ENCODE results near the gene INPP5A.

DNA sequence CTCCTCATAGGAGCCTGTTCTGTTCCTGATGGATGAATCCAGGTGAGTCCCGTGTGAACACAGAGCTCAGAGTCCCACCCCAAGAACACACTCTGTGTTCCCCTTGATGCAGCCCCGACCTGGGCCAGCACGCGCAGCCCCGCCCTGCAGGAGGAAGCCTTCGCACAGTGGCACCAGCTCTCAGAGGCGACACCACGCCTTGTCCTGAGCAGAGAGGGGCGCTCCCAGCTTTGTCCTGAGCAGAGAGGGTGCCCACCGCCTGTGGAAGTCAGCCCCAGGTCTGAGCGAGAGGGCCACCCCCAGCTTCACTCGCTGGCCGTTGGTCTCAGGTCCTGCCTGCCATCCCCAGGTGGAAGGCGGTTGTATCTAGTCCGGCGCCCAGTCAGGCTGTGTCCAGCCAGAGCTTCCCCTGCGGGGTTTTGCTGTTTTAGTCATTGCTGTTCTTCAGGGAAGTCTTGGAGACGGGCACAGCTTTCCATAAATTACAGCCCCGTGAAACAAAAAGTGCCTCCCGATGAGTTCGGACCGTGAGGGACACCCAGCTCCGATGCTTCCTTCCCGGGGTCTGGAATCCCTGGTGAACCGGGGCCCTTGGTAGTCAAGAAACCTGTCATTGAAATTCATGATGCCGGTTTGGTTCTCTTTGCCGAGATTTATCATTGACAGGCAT is 204.7 kb downstream of the INPP5A start:
- TF ChIP-seq, protein P1, sequence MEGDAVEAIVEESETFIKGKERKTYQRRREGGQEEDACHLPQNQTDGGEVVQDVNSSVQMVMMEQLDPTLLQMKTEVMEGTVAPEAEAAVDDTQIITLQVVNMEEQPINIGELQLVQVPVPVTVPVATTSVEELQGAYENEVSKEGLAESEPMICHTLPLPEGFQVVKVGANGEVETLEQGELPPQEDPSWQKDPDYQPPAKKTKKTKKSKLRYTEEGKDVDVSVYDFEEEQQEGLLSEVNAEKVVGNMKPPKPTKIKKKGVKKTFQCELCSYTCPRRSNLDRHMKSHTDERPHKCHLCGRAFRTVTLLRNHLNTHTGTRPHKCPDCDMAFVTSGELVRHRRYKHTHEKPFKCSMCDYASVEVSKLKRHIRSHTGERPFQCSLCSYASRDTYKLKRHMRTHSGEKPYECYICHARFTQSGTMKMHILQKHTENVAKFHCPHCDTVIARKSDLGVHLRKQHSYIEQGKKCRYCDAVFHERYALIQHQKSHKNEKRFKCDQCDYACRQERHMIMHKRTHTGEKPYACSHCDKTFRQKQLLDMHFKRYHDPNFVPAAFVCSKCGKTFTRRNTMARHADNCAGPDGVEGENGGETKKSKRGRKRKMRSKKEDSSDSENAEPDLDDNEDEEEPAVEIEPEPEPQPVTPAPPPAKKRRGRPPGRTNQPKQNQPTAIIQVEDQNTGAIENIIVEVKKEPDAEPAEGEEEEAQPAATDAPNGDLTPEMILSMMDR (conservative IDR thresholded peaks at IDR 0.05; ENCODE audit: low read depth, low read length): no peak
- TF ChIP-seq EZH2 (IDR thresholded peaks at IDR 0.05; ENCODE audit: low read length, unreplicated experiment): no peak
- no peak for TF ChIP-seq EZH2phosphoT487 (IDR thresholded peaks at IDR 0.05; ENCODE audit: borderline replicate concordance, low read length)

All from PC-3 (cell line).